GM08714 (cell line): ENCODE data around the gene CTRB2.
"Not testable (repeated sequence)": the region's sequence is repeated elsewhere in the genome, so short reads cannot be mapped to it uniquely, and the experiment has no call there.

Experiments
- H3K4me3 ChIP-seq: fragments of 200-500 bp; sonication (Bioruptor generic); 2 replicates; pipeline ENCODE4 v1.5.1; 2014; ENCODE audit warnings: mild to moderate bottlenecking, low read length, inconsistent platforms
- ZNF274 ChIP-seq: IDR thresholded peaks from 2 replicates; pipeline ENCODE4 v1.6.1; 2012; ENCODE audit warnings: mild to moderate bottlenecking, low read depth, low read length

CTRB2 gene

GRCh38 chr16:75246504-75247205 is 39.7 kb upstream of the CTRB2 start:
- no peak overlapping the region for H3K4me3 ChIP-seq
- TF ChIP-seq ZNF274: no peak

GRCh38 chr16:75244844-75245758 is 38.1 kb upstream of the CTRB2 start:
- TF ChIP-seq ZNF274: no peak
- no peak overlapping the region for H3K4me3 ChIP-seq

GRCh38 chr16:75244225-75244809 is 37.4 kb upstream of the CTRB2 start:
- no peak overlapping the region for H3K4me3 ChIP-seq
- TF ChIP-seq ZNF274: no peak

GRCh38 chr16:75243667-75244224 is 36.8 kb upstream of the CTRB2 start:
- H3K4me3 ChIP-seq: no peak overlapping the region
- TF ChIP-seq ZNF274: no peak

- H3K4me3 ChIP-seq: not testable (repeated sequence)
These were observed 35.6 kb upstream of the CTRB2 start for GRCh38 chr16:75242436-75243078.

- H3K4me3 ChIP-seq: no peak overlapping the region
- no peak for TF ChIP-seq ZNF274
These were observed 35.0 kb upstream of the CTRB2 start for GRCh38 chr16:75241955-75242354.

- TF ChIP-seq ZNF274: no peak
- H3K4me3 ChIP-seq: no peak overlapping the region
These were observed 34.5 kb upstream of the CTRB2 start for GRCh38 chr16:75241412-75241811.

GRCh38 chr16:75240633-75241032 is 33.7 kb upstream of the CTRB2 start:
- not testable (repeated sequence) for H3K4me3 ChIP-seq

- no peak overlapping the region for H3K4me3 ChIP-seq
- no peak for TF ChIP-seq ZNF274
These were observed 32.7 kb upstream of the CTRB2 start for GRCh38 chr16:75239542-75240122.

GRCh38 chr16:75238853-75239541 is 32.0 kb upstream of the CTRB2 start:
- no peak for TF ChIP-seq ZNF274
- no peak overlapping the region for H3K4me3 ChIP-seq

- no peak overlapping the region for H3K4me3 ChIP-seq
- no peak for TF ChIP-seq ZNF274
These were observed 31.3 kb upstream of the CTRB2 start for GRCh38 chr16:75238132-75238852.

GRCh38 chr16:75237398-75238131 is 30.6 kb upstream of the CTRB2 start:
- H3K4me3 ChIP-seq: no peak overlapping the region
- TF ChIP-seq ZNF274: no peak
